ENCODE data around the gene GHRH.

GHRH gene

GRCh38 chr20:37205130-37205529 lies 56.5 kb downstream of the GHRH start:
- DNase-seq (ENCODE audit: low spot score): no peak

- no peak for DNase-seq (ENCODE audit: low spot score)
Observed at GRCh38 chr20:37204056-37204455, 57.6 kb downstream of the GHRH start.

- no peak for DNase-seq (ENCODE audit: low spot score)
Observed at GRCh38 chr20:37202267-37202943, 59.2 kb downstream of the GHRH start.

- DNase-seq (ENCODE audit: low spot score): no peak
Observed at GRCh38 chr20:37201827-37202162, 59.8 kb downstream of the GHRH start.
